H1 (cell line): Measurements from ENCODE around the gene PLXND1. TPM values are rescaled to one million over a fixed set of nuclear protein-coding genes. Genes with fewer than 3 reads are reported as not detected.

ENCODE experiments used
- CTCF ChIA-PET: fragments of 300-600 bp; sonication (Branson Sonifier 250); formaldehyde crosslinking; loops from one replicate; lab custom pipeline; 2021; ENCODE audit not compliant: partially characterized antibody; lab: Charles Lee
- POLR2A ChIA-PET: fragments of 300-600 bp; sonication (Branson Sonifier 250); formaldehyde crosslinking; loops from one replicate; lab custom pipeline; 2021; ENCODE audit warnings: inconsistent platforms; ENCODE audit not compliant: partially characterized antibody; lab: Charles Lee
- DNase-seq, 2 experiments: peaks; one replicate each; pipeline versions ENCODE4 v3.0.0 to v3.0.0-alpha.2; 2010 to 2022; ENCODE audit warnings: low spot score in 2 of 2, low read depth in 1 of 2, mixed read lengths in 1 of 2
- FAIRE-seq: peaks from 2 replicates; lab custom pipeline; 2011; peaks lifted over from hg19 to GRCh38; lab: Jason Lieb, UNC
- H2AFZ ChIP-seq: 2 replicates; pipeline ENCODE4 v1.8.1; 2012; ENCODE audit warnings: low read length, inconsistent platforms
- H2AK5ac ChIP-seq: 2 replicates; pipeline ENCODE4 v1.6.1; 2013; ENCODE audit warnings: low read depth, low read length
- H2BK120ac ChIP-seq: replicated peaks from 2 replicates; pipeline ENCODE3; 2013; ENCODE audit warnings: low read depth, low read length, inconsistent platforms
- H2BK12ac ChIP-seq: 2 replicates; pipeline ENCODE4 v1.6.1; 2013; ENCODE audit warnings: low read depth, low read length
- H2BK15ac ChIP-seq: 2 replicates; pipeline ENCODE4 v1.6.1; 2013; ENCODE audit warnings: low read length
- H2BK20ac ChIP-seq: 2 replicates; pipeline ENCODE4 v1.6.1; 2013; ENCODE audit warnings: low read length
- H2BK5ac ChIP-seq: 2 replicates; pipeline ENCODE4 v1.6.1; 2013; ENCODE audit warnings: low read depth, low read length
- H3K14ac ChIP-seq: 2 replicates; pipeline ENCODE4 v1.6.1; 2013; ENCODE audit warnings: inconsistent platforms; ENCODE audit not compliant: insufficient read length
- H3K18ac ChIP-seq: 2 replicates; pipeline ENCODE4 v1.6.1; 2013; ENCODE audit warnings: low read length; ENCODE audit errors: extremely low read depth
- H3K23ac ChIP-seq: 2 replicates; pipeline ENCODE4 v1.6.1; 2013; ENCODE audit warnings: inconsistent platforms; ENCODE audit not compliant: insufficient read length
- H3K23me2 ChIP-seq: 2 replicates; pipeline ENCODE4 v1.6.1; 2013; ENCODE audit warnings: low read depth, low read length
- H3K27ac ChIP-seq: 2 replicates; pipeline ENCODE4 v1.6.1; 2011; ENCODE audit warnings: low read depth, low read length, inconsistent platforms
- H3K27me3 ChIP-seq, 4 experiments: replicated peaks in 1 of 4; 1 replicate in 1 of 4; 2 replicates in 3 of 4; pipeline versions ENCODE4 v1.6.1 to v1.8.1; 2011 to 2013; ENCODE audit warnings: low read length in 3 of 4, mild to moderate bottlenecking in 3 of 4, inconsistent platforms in 2 of 4, mixed read lengths in 2 of 4, moderate library complexity in 1 of 4; ENCODE audit not compliant: control insufficient read depth in 3 of 4, insufficient read depth in 3 of 4; ENCODE audit errors: extremely low read depth in 1 of 4
- H3K36me3 ChIP-seq, 4 experiments: 2 replicates each; pipeline versions ENCODE4 v1.6.1 to v1.8.1; 2011 to 2013; ENCODE audit warnings: mild to moderate bottlenecking in 4 of 4, low read length in 3 of 4, moderate library complexity in 2 of 4, control low read depth in 1 of 4, inconsistent platforms in 1 of 4; ENCODE audit not compliant: insufficient read depth in 4 of 4, control insufficient read depth in 2 of 4
- H3K4ac ChIP-seq: replicated peaks from 2 replicates; pipeline ENCODE3; 2013; ENCODE audit warnings: low read length, low read depth, mixed read lengths, inconsistent platforms; ENCODE audit not compliant: insufficient read length
- H3K4me1 ChIP-seq, 4 experiments: replicated peaks in 1 of 4; 1 replicate in 1 of 4; 2 replicates in 3 of 4; pipeline versions ENCODE4 v1.6.1 to v1.8.1; 2011 to 2013; ENCODE audit warnings: low read length in 3 of 4, inconsistent platforms in 2 of 4, mixed read lengths in 1 of 4; ENCODE audit not compliant: insufficient read depth in 4 of 4, control insufficient read depth in 3 of 4
- H3K4me2 ChIP-seq, 2 experiments: 2 replicates each; pipeline versions ENCODE4 v1.6.1 to v1.8.1; 2011 to 2013; ENCODE audit warnings: low read depth in 2 of 2, low read length in 2 of 2, control low read depth in 1 of 2, inconsistent platforms in 1 of 2, mild to moderate bottlenecking in 1 of 2; ENCODE audit not compliant: insufficient read depth in 1 of 2
- H3K4me3 ChIP-seq, 4 experiments: fragments of 200-600, 300-600 bp in 1 of 4; sonication (generic), shearing (Covaris generic), sonication (Bioruptor Twin) in 1 of 4; 2 replicates each; pipeline versions ENCODE4 v1.5.1 to v1.8.1; 2011 to 2016; ENCODE audit warnings: low read length in 4 of 4, low read depth in 3 of 4, control low read depth in 2 of 4, inconsistent platforms in 2 of 4, mild to moderate bottlenecking in 2 of 4, mixed read lengths in 1 of 4, moderate library complexity in 1 of 4; ENCODE audit not compliant: insufficient read depth in 2 of 4; ENCODE audit errors: extremely low read depth in 1 of 4
- H3K56ac ChIP-seq: replicated peaks from 2 replicates; pipeline ENCODE3; 2013; ENCODE audit warnings: low read depth, mild to moderate bottlenecking, mixed read lengths, low read length, inconsistent platforms; ENCODE audit not compliant: insufficient read length
- H3K79me1 ChIP-seq: 2 replicates; pipeline ENCODE4 v1.6.1; 2013; ENCODE audit warnings: low read depth, low read length, control low read depth
- H3K79me2 ChIP-seq, 2 experiments: 2 replicates each; pipeline versions ENCODE4 v1.6.1 to v1.8.1; 2012 to 2013; ENCODE audit warnings: low read length in 2 of 2, mild to moderate bottlenecking in 2 of 2, inconsistent platforms in 1 of 2; ENCODE audit not compliant: insufficient read depth in 2 of 2, control insufficient read depth in 1 of 2
- H3K9ac ChIP-seq, 4 experiments: replicated peaks in 1 of 4; 1 replicate in 1 of 4; 2 replicates in 3 of 4; pipeline versions ENCODE4 v1.6.1 to v1.8.1; 2011 to 2013; ENCODE audit warnings: low read depth in 3 of 4, low read length in 3 of 4, control low read depth in 2 of 4, mild to moderate bottlenecking in 2 of 4, moderate library complexity in 2 of 4, inconsistent platforms in 1 of 4; ENCODE audit errors: extremely low read depth in 1 of 4
- H3K9me3 ChIP-seq, 2 experiments: 2 replicates each; pipeline versions ENCODE4 v1.6.1 to v1.8.1; 2012 to 2013; ENCODE audit warnings: mild to moderate bottlenecking in 2 of 2, moderate library complexity in 2 of 2, control low read depth in 1 of 2, inconsistent platforms in 1 of 2, low read depth in 1 of 2, low read length in 1 of 2, mixed read lengths in 1 of 2; ENCODE audit not compliant: insufficient read depth in 2 of 2
- H4K20me1 ChIP-seq, 2 experiments: replicated peaks in 1 of 2; 2 replicates each; pipeline versions ENCODE3 to v1.8.1; 2011 to 2013; ENCODE audit warnings: inconsistent platforms in 2 of 2, low read length in 2 of 2, mild to moderate bottlenecking in 1 of 2; ENCODE audit not compliant: insufficient read depth in 2 of 2, control insufficient read depth in 1 of 2
- H4K5ac ChIP-seq: 2 replicates; pipeline ENCODE4 v1.6.1; 2013; ENCODE audit warnings: low read length, low read depth, mixed read lengths, inconsistent platforms; ENCODE audit not compliant: insufficient read length
- H4K8ac ChIP-seq: 2 replicates; pipeline ENCODE4 v1.8.0; 2013; ENCODE audit warnings: mild to moderate bottlenecking, moderate library complexity, low read length, inconsistent platforms; ENCODE audit not compliant: insufficient read depth; ENCODE audit errors: extremely low read depth
- H4K91ac ChIP-seq: replicated peaks from 2 replicates; pipeline ENCODE3; 2013; ENCODE audit warnings: low read length, mixed read lengths, inconsistent platforms; ENCODE audit not compliant: insufficient read length
- ATF3 ChIP-seq: IDR thresholded peaks from 2 replicates; pipeline ENCODE4 v1.6.1; 2011; ENCODE audit warnings: low read depth, mild to moderate bottlenecking, low read length; ENCODE audit not compliant: insufficient read depth
- CEBPB ChIP-seq: IDR thresholded peaks from 2 replicates; pipeline ENCODE4 v1.6.1; 2012; ENCODE audit warnings: low read depth, low read length
- KDM1A ChIP-seq: fragments of 200-600, 300-600 bp; sonication (generic); IDR thresholded peaks from 2 replicates; pipeline ENCODE4 v1.7.1; 2016; ENCODE audit warnings: mild to moderate bottlenecking, low read length, borderline replicate concordance
- NRF1 ChIP-seq: IDR thresholded peaks from 2 replicates; pipeline ENCODE4 v1.6.1; 2011; ENCODE audit warnings: mild to moderate bottlenecking, low read depth, low read length, improper control_type of control experiment
- PHF8 ChIP-seq: fragments of 200-600 bp; sonication (generic); conservative IDR thresholded peaks from 2 replicates; pipeline ENCODE4 v1.7.1; 2012; ENCODE audit warnings: low read depth, mild to moderate bottlenecking, inconsistent platforms, low read length, moderate library complexity
- RBBP5 ChIP-seq: IDR thresholded peaks from 2 replicates; pipeline ENCODE4 v1.7.1; 2012; ENCODE audit warnings: low read depth, mild to moderate bottlenecking, inconsistent platforms, low read length, moderate library complexity, borderline replicate concordance
- RFX5 ChIP-seq: IDR thresholded peaks from 2 replicates; pipeline ENCODE4 v1.6.1; 2011; ENCODE audit warnings: low read depth, low read length, improper control_type of control experiment, borderline replicate concordance
- SAP30 ChIP-seq: fragments of 300-600 bp; sonication (generic); IDR thresholded peaks from 2 replicates; pipeline ENCODE4 v1.7.1; 2012; ENCODE audit warnings: low read length, moderate library complexity, mild to moderate bottlenecking, inconsistent platforms; ENCODE audit not compliant: insufficient read depth, insufficient replicate concordance
- SP2 ChIP-seq: IDR thresholded peaks from 2 replicates; pipeline ENCODE4 v1.6.1; 2012; ENCODE audit warnings: mild to moderate bottlenecking, low read length, inconsistent platforms
- TEAD4 ChIP-seq: IDR thresholded peaks from 2 replicates; pipeline ENCODE4 v1.6.1; 2012; ENCODE audit warnings: low read depth, low read length, inconsistent platforms, mixed read lengths
- YY1 ChIP-seq: IDR thresholded peaks from 2 replicates; pipeline ENCODE4 v1.6.1; 2011; ENCODE audit warnings: low read depth, mild to moderate bottlenecking, low read length
- WGBS, 2 experiments: shearing (Covaris generic) in 1 of 2; methylation state at CpG; one replicate each; pipeline versions ENCODE4 v1.1.6 to v1.1.7; 2013 to 2015; ENCODE audit warnings: low lambda C conversion rate in 2 of 2, mixed read lengths in 2 of 2, inconsistent platforms in 1 of 2, low coverage in 1 of 2, missing lambda C conversion rate in 1 of 2; ENCODE audit not compliant: insufficient replicate concordance in 2 of 2, insufficient coverage in 1 of 2, insufficient read length in 1 of 2; ENCODE audit errors: extremely low coverage in 1 of 2, missing lambda C conversion rate in 1 of 2; 5-methylcytosine and 5-hydroxymethylcytosine counted together
- polyA plus RNA-seq, 7 experiments: library from polyadenylated mRNA; depleted of rRNA in 3 of 7; stranded (reverse) in 5 of 7; unstranded in 2 of 7; fragments of >200 nt in 5 of 7; fragments of 200-250 nt in 2 of 7; gene quantifications; 1 replicate in 5 of 7; 2 replicates in 1 of 7; 4 replicates in 1 of 7; pipeline versions ENCODE4 v1.2.1 to v1.2.3, GENCODE V29; 2011 to 2013; ENCODE audit warnings: missing spikeins in 2 of 7, mixed read lengths in 2 of 7
- total RNA-seq: library from RNA; stranded (reverse); fragmentation: NEBNext Ultra II Directional; extraction: Animal tissue kit (Norgen Biotek cat#: 25700); gene quantifications from 2 replicates; pipeline ENCODE4 v1.2.1, GENCODE V29; 2021

Gene PLXND1
- total and polyA plus RNA-seq, 2 of the 8 experiments (the other 6 are each of a cell fraction or from before 2014, with no cell fraction given): 17.7 to 66.4 TPM

- Histone ChIP-seq H2BK15ac (peak overlapping the region; percentile 99), H4K20me1 (no peaks in the 10 kb centered on the region), H3K36me3 (no peaks in the 10 kb centered on the region), H2AFZ (0 out of 2 replicates have a peak overlapping the region, but pooled peaks have one; percentile 33), H3K27ac (no peak overlapping the region), H3K4ac (peak overlapping the region; percentile 82), H3K4me1 (peaks cover 13 to 58% (median 48%) of the 10 kb centered on the region in 4 experiments), H3K56ac (no peak overlapping the region), H4K91ac (peak overlapping the region; percentile 80), H3K9me3 (no peaks in the 10 kb centered on the region), H3K79me2 (peaks cover 0 to 15% of the 10 kb centered on the region in 2 experiments; a peak in 2 of 4 replicates), H4K5ac (peak overlapping the region; percentile 24), H4K8ac (peak overlapping the region; percentile 20), H3K14ac (no peak overlapping the region), H3K18ac (peak overlapping the region; percentile 92), H3K4me2 (peak overlapping the region; percentile 61 to 75), H3K23me2 (no peaks in the 10 kb centered on the region; the same call in 1 of the 2 replicates), H2AK5ac (peak overlapping the region; percentile 87), H2BK20ac (peak overlapping the region; percentile 13), H2BK120ac (peak overlapping the region; percentile 8), H3K79me1 (peaks cover 10% of the 10 kb centered on the region), H3K4me3 (peak overlapping the region in 1 of 4 experiments; percentile 53; a peak in 1 of 8 replicates), H2BK12ac (peak overlapping the region; percentile 99), H3K9ac (no peak overlapping the region), H3K23ac (no peak overlapping the region), H2BK5ac (peak overlapping the region; percentile 93), H3K27me3 (no peaks in the 10 kb centered on the region)
- CTCF ChIA-PET: interaction anchor here (0.6 to 2.7 kb wide), 17 partner anchors 9 to 311 kb away, joined by 3 to 11 read pairs (median 4); no protein-coding TSS in a partner anchor
- FAIRE-seq: no peak
- WGBS, 2 experiments: 35% methylated on average over 22 of the region's 22 CpGs; no CpG with 5 or more reads in 1 of the 2 experiments
- peak in 1 of 2 experiments; percentile 55 for DNase-seq
- POLR2A ChIA-PET: interaction anchor here (0.9 to 2.5 kb wide), 7 partner anchors 10 to 104 kb away, joined by 3 to 14 read pairs (median 3); partner anchors contain the start of gene PLXND1
- no peak for TF ChIP-seq PHF8
- no peak for TF ChIP-seq NRF1
- TF ChIP-seq TEAD4: no peak
- no peak for TF ChIP-seq RFX5
- TF ChIP-seq RBBP5: peak; percentile 14; the same call in 1 of the 2 replicates
- TF ChIP-seq SAP30: no peak
- peak; percentile 77; the same call in 1 of the 2 replicates for TF ChIP-seq KDM1A
- no peak for TF ChIP-seq ATF3
- TF ChIP-seq CEBPB: 0 out of 2 replicates have a peak, but pooled peaks have one; percentile 29
- no peak for TF ChIP-seq SP2
- TF ChIP-seq YY1: no peak
These were observed 12.7 kb downstream of the PLXND1 start for GRCh38 chr3:129593595-129594339.
